HG03097 (cell line): ENCODE data around the gene SPSB4.

Experiments used
- ATAC-seq: cut with Tn5 transposase; IDR thresholded peaks from one replicate; pipeline ENCODE4 v1.9.1; 2021; ENCODE audit not compliant: unreplicated experiment, low FRiP score

The SPSB4 gene

DNA sequence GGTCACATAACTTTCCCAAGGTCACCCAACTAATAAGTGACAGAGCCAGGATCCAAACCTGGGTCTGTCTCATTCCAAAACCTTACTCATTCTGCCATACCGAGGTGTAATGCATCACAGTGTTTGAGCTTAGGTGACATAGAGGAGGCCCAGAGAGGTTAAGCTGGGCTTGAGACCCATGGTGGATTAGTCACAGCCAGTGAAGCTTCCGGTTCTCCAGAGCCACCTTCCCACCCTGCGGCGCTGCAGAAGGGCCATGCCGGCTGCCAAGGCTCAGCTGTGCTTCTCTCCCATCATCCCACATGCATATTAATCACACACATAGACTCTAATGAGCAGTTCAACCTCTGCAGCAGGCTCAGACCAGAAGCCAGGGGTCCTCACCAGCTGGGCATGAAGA, 42.2 kb downstream of the SPSB4 start:
- no peak for ATAC-seq

- no peak for ATAC-seq
Measured at GRCh38 chr3:141093971-141094684, 43.0 kb downstream of the SPSB4 start.

DNA sequence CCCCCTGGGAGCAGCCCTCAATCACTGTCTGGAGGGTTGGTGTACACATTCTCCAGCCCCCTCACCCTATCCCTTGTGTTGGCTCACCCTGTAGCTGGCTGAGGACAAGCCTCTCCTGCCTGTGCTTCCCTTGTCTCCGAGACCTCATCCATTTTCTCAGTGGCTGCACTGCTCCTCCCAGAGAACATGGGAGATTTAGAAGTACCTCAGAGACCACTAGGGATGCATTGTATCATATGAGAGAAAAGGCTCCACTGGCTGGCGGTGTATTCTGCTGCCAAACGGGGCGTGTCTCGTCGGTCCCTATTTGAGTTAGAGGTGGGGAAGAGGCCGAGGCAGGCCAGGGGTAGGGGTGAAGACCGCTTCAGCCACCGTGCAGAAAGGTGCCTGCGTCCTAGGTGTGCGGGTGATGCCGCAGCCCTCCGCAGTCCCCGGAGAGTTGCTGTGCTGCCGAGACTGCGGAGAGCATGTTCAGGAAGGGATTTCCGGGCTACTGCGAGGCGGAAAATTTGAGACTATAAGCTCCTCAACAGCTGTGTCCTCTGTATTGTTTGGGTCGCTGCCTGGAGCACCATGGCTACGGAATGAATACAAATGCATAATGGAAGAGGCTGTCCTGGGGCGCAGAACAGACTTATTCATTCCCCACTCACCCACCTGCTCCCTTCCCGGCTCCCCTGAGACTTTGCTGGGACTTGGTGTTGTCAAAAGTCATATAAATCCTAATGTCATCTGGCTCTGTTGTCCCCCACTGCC, 43.8 kb downstream of the SPSB4 start:
- ATAC-seq = no peak

GRCh38 chr3:141095546-141095937, 44.4 kb downstream of the SPSB4 start:
- no peak for ATAC-seq

GRCh38 chr3:141096164-141096563, 45.0 kb downstream of the SPSB4 start:
- ATAC-seq = no peak

GRCh38 chr3:141096981-141097380, 45.8 kb downstream of the SPSB4 start:
- no peak for ATAC-seq

DNA sequence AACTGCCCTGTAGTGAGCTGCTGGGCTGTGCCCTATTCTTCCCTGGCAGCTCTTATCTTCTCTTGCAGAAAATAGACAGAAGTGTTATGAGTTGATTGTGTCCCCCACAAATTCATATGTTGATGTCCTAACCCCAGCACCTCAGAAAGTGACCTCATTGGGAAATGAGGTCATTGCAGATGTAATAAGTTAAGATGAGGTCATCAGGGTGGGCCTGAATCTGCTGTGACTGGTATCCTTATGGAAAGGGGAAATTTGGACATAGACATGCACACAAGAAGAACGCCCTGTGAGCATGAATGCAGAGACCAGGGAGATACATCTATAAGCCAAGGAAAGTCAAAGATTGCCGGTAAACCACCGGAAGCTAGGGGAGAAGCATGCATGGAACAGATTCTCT, 49.0 kb downstream of the SPSB4 start:
- ATAC-seq = no peak

DNA sequence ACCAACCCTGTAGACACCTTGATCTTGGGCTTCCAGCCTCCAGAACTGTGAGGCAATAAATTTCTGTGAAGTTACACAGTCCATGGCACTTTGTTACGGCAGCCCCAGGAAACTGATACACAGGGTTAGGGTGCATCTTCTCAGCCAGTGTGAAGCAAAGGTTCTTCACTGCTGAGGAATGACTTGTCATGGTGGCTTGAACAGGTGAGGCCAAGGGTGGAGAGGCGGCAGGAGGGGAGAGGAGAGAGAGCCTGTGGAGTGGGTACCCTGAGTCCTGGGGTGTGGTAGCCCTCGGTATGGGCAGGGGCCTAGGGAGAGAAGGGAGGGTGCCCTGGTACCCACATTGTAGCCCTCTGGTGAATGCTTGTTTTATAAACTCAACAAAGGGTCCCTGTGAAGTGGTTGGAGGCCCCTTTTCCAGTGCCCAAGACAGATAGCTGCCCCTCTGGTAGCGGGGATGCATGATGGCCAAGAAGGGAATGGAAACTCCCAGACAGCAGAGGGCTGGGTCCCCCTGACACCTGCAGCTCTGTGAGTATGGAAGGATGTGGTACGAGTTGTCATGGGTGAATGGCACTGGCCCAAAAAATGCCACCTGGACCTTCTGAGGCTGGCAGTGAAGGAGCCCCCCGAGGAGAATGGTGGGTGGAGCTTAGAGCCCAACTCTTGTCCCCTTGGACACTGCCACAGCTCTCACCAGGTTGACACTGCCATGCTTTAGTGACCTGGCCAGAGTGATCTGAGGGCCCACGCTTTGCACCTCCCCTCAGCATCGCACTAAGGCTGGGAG, 49.6 kb downstream of the SPSB4 start:
- no peak for ATAC-seq

DNA sequence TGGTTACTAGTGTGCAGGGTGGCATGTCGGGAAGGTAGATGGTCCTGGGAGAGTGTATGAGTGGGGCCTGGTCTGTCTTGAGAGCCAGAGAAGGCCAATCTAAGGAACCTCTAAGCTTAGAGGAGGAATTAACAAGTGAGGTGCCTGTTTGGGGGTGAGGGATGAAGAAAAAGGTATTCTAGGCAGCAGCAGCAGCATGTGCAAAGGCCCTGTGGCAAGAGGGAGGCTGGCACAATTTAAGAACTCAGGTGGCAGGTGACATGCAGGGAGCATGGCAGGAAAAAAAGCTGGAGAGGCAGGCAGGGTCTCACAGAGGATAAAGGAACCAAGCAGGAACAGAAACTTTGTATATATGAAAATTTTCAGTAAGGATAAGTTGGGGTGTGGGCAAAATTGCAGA, 51.2 kb downstream of the SPSB4 start:
- ATAC-seq = no peak

DNA sequence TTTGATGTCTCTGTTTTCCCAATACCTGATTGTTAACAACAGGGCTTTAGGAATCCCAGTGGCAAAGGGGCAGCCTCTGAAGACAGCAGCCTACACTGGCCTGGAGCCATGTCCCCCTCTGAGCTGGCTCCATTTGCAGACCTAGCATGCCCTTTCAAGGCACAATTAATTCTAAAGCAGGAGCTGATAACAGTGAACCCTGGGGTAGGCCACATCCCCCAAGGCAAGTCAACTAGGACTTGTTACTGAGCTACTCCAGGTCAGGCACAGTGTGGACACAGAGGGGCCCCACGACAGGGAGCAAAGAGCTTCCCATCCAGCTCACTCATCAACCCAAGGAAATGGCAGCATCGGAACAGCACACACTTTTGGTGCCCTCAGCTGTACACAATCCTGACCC, 51.9 kb downstream of the SPSB4 start:
- ATAC-seq = no peak

DNA sequence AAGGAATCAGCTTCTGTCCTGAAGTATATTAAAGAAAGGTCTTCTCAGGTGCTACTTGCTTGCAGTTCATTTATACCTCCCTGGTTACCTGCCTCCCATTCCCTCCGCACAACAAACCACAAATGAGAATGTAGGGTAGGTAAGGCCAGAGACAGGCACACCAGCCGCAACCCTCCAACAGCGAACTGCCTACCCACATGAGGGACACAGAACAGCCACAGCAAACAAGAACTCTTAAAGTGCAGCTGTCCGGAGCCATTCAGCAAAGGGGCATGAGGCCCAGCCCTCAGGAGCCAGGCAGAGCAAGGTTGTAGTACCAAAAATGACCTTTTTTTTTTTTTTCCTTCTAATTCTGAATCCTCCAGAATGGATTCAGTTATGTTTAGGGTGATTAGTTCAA, 52.4 kb downstream of the SPSB4 start:
- no peak for ATAC-seq

GRCh38 chr3:141104151-141104821, 53.1 kb downstream of the SPSB4 start:
- ATAC-seq = no peak

DNA sequence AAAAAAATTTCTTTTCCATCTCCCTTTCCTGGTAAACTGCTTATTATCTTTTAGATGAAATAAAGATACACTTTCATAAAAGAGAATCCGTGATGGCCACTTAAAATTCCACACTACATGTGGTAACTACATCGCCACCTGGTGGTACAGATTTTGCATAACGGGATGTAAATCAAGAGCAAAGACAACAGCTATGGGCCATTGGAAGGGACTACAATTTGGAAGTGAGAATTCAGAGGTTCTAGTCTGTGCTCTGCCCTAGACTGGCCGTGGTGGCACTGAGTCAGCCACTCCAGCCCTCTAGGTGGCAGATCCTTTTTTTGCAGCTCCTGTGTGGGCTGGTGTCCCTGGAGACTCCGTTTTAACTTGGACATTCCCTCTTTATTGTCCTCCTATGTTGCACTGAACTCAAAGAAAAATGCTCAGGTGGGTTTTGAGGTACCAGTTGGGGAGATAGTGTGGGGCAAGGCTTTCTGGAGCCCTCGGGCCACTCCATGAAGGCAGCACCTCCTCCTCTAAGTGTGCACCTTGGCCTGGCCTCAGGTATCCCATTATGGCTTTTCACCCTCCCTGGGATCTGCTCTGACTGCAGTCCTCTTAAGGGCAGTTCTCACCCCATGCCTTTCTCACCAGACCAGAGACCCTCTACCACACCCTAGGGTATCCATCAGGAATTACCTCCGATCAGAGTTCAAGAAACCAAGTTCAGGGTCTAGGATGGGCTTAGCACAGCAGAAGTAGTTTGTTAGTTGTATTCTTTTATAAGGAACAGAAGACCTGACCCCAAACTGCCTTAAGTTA, 54.9 kb downstream of the SPSB4 start:
- no peak for ATAC-seq

- no peak for ATAC-seq
Measured at GRCh38 chr3:141106842-141107241, 55.7 kb downstream of the SPSB4 start.

DNA sequence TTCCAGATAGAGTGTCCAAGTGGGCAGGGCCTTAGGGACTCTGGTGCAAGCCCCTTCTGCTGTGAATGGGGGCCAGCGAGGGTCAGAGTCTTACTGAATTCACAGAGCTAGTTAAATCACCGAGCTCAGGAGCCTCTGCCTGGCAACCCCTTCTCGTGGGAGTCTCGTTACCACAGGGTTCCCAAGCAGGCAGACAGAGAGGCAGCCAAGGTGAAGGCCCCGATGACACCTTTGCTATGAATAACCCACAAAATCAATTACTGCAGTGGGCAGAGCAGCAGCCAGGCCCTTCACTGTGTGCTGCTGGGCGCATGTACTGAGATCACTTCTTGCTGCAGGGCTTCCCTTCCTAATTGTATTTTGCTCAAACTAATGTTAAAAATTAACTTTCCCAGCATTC, 56.9 kb downstream of the SPSB4 start:
- ATAC-seq = no peak

GRCh38 chr3:141109751-141110150, 58.6 kb downstream of the SPSB4 start:
- ATAC-seq = no peak

DNA sequence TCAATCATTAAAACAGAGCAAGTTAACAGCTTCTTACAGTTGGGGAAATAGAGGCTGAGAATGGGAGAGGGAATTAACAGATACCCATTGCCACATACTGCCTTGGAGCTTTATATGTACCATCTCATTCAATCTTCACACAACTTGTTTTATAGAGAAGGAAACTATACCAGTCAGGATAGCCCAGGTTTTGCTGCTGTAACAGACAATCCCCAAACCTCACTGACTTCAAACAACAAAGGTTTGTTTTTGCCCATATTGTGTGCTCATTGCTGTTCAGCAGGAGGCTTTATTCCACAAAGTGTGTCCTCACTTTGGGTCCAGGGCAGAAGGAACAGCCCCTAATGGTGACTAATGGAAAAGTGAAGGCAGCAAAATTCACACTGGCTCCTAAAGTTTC, 59.2 kb downstream of the SPSB4 start:
- no peak for ATAC-seq

- ATAC-seq = no peak
Measured at GRCh38 chr3:141111364-141112155, 60.4 kb downstream of the SPSB4 start.

- no peak for ATAC-seq
Measured at GRCh38 chr3:141112686-141113297, 61.6 kb downstream of the SPSB4 start.
